Bronchial epithelial cell (primary cell): Measurements from ENCODE around the gene DYRK3. TPM values are rescaled to one million over a fixed set of nuclear protein-coding genes. Genes with fewer than 3 reads are reported as not detected.
A peak's percentile ranks its signal among the peaks of the same experiment; 100 is the strongest.

Source experiments
- DNase-seq: peaks from one replicate; pipeline ENCODE4 v3.0.0-alpha.2; 2010; ENCODE audit warnings: low read depth
- FAIRE-seq: peaks from 2 replicates; lab custom pipeline; 2011; peaks lifted over from hg19 to GRCh38; lab: Jason Lieb, UNC
- H3K27me3 ChIP-seq: 2 replicates; pipeline ENCODE4 v1.5.1; 2011; ENCODE audit warnings: low read length; ENCODE audit not compliant: control insufficient read depth, insufficient read depth
- H3K36me3 ChIP-seq: 2 replicates; pipeline ENCODE4 v1.5.1; 2011; ENCODE audit warnings: low read length; ENCODE audit not compliant: control insufficient read depth, insufficient read depth
- H3K4me3 ChIP-seq: 2 replicates; pipeline ENCODE4 v1.5.1; 2011; ENCODE audit warnings: mild to moderate bottlenecking, low read depth, low read length, control low read depth
- total RNA-seq: library from RNA; depleted of rRNA; stranded (reverse); fragments of >200 nt; gene quantifications from 2 replicates; pipeline ENCODE4 v1.2.1, GENCODE V29; 2014
- TF ChIP-seq, protein P1 (sequence below): IDR thresholded peaks from 2 replicates; pipeline ENCODE4 v1.5.1; 2011; ENCODE audit warnings: mild to moderate bottlenecking, moderate library complexity, low read length, control low read depth, inconsistent platforms; ENCODE audit not compliant: insufficient read depth, severe bottlenecking

Gene DYRK3
- total RNA-seq, 1 donor from 2014 or later = 58.2 TPM

DNA sequence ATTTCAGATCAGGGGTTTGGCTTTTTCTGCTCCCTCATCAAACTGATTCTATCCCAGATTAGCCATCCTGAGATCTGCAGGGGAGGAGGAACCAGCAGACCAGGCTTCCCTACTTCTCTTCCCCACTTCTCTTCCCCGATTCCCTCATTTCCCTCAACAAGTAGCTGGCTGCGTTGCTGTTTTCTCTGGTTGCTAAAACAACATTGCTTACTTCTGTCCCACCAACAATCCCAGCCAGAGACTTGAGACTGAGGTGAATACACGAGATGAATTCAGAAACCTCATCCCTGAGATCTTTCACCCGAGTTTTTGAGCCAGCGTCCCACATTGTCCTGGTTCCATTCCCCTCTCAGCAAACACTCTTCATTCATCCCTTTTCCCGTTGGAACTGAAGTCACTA lies 22.4 kb downstream of the DYRK3 start:
- DNase-seq (no peak), FAIRE-seq (no peak)
- no peaks in the 10 kb centered on the region for H3K27me3 ChIP-seq
- H3K4me3 ChIP-seq = no peak overlapping the region
- TF ChIP-seq, protein P1, sequence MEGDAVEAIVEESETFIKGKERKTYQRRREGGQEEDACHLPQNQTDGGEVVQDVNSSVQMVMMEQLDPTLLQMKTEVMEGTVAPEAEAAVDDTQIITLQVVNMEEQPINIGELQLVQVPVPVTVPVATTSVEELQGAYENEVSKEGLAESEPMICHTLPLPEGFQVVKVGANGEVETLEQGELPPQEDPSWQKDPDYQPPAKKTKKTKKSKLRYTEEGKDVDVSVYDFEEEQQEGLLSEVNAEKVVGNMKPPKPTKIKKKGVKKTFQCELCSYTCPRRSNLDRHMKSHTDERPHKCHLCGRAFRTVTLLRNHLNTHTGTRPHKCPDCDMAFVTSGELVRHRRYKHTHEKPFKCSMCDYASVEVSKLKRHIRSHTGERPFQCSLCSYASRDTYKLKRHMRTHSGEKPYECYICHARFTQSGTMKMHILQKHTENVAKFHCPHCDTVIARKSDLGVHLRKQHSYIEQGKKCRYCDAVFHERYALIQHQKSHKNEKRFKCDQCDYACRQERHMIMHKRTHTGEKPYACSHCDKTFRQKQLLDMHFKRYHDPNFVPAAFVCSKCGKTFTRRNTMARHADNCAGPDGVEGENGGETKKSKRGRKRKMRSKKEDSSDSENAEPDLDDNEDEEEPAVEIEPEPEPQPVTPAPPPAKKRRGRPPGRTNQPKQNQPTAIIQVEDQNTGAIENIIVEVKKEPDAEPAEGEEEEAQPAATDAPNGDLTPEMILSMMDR = no peak
- no peaks in the 10 kb centered on the region for H3K36me3 ChIP-seq

DNA sequence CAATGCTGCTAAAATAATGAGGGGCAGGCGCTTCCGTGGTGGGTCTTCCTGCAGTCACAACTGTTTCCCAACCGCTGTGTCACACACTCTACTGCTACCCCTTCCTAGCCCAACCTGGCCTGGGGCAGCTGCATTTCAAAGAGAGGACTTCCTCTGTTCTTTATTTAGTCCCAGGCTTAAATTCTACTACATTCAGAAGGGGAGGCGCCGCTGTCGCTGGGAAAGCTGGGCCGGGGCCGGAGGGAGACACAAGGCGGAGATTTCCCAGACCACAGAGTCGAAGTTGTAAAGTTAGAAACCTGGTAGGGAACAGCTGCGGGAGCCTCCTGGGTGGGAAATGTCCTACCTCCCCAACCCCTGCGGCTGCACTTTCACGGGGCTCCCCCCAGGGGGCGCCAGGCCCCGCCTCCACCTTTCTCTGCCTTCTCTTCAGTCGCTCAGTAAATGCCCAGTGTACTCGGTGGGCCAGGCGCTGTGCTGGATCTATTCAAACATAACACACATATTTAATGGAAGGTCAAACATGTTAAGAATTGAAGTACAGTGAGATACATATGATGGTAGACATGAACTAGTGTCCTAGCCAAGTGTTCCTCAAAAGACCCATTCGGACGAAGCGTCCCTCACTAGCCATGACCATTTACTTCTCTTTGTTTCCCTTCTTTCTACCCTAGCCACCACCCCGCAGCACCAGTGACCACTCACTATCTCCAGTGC lies 23.1 kb downstream of the DYRK3 start:
- TF ChIP-seq, protein P1 = peak; percentile 79
- FAIRE-seq (no peak), DNase-seq (no peak)
- H3K27me3 ChIP-seq = no peaks in the 10 kb centered on the region
- H3K4me3 ChIP-seq = no peak overlapping the region
- no peaks in the 10 kb centered on the region for H3K36me3 ChIP-seq

GRCh38 chr1:206658981-206659273 lies 23.6 kb downstream of the DYRK3 start:
- Histone ChIP-seq H3K36me3 (no peaks in the 10 kb centered on the region), H3K27me3 (peaks cover 4% of the 10 kb centered on the region), H3K4me3 (no peak overlapping the region)
- DNase-seq (no peak), FAIRE-seq (no peak)
- TF ChIP-seq, protein P1 = no peak

GRCh38 chr1:206660136-206660535 lies 24.8 kb downstream of the DYRK3 start:
- Histone ChIP-seq H3K27me3 (peaks cover 4% of the 10 kb centered on the region), H3K36me3 (no peaks in the 10 kb centered on the region), H3K4me3 (no peak overlapping the region)
- TF ChIP-seq, protein P1 = no peak
- no peak for FAIRE-seq
- DNase-seq = no peak

DNA sequence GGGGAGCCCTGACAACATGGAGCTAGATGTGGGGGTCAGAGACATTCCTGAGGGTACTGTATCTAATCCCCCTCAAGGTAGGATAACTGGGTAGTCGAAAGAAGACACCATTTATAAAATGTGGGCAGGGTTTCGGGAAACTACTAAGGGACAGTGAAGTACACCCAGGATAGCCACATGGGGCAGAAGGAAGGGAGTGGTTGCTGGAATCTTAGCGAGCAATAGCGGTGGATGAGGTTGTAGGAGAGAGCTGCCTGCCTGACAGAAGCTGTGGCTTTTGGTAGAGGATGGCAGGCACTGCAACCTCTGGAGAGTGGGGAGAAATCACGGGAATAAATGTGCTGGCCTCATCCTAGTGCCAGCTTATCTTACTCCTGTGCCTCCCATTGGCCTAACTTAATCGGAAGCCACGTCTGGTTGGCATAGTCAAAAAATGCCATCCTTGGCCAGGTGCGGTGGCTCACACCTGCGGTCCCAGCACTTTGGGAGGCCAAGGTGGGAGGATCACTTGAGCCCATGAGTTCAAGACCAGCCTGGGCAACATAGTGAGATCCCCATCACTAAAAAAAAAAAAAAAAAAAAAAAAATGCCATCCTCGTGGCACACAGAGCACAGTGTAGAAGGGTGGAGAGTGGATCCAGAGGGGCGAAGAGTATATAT lies 26.0 kb downstream of the DYRK3 start:
- H3K27me3 ChIP-seq = peaks cover 4% of the 10 kb centered on the region
- no peaks in the 10 kb centered on the region for H3K36me3 ChIP-seq
- TF ChIP-seq, protein P1 = no peak
- no peak for FAIRE-seq
- no peak for DNase-seq
- H3K4me3 ChIP-seq = no peak overlapping the region
